ENCODE data around the gene PRG2.

Gene PRG2

DNA sequence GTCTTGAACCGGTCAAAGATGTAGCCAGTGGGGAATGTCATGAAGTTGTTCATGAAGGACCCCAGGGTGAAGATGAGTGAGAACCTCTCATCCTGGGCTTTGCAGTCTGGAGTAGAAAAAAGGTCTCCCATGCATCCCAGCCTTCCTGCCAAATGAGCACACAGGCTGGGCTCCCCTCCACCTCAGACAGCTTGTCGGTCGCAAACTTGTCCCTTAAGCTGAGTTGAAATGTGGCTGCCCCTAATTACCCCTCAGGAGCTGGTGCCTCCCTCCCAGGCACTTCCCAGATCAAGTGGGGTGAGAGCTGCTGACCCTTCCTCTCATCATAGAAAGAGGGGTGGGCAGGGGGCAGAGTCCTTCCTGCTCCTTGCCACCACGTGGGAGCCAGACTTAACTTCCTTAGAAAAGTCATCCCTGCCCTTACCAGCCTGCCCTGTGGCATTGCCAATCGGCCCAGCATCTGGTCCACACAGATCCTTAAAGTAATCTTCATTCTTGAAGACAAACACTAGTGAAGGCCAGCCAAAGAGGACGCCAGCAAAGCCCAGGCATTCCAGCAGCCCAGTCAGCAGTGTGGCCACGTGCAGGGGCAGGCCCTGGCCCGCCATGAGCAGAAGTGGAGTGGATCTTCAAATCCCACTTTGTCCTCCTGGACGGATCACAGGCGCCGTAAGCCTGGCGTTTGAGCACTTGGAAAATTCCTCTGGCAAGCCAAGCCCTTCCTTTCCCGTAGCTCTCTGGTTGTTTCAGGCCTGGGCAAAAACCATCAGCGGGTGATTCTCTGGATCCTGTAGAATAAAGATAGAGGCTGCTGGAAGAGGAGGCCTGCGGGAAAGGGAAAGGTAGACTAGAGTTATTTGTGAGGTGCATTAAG is 35.4 kb upstream of the PRG2 start:
- no peak for TF ChIP-seq ZNF274 (IDR thresholded peaks at IDR 0.05; ENCODE audit: low read depth, low read length)
- peak overlapping the region; percentile 80 for H3K4me3 ChIP-seq (ENCODE audit: low read length)

GRCh38 chr11:57424792-57425564 is 34.5 kb upstream of the PRG2 start:
- H3K4me3 ChIP-seq (ENCODE audit: low read length): peak overlapping the region; percentile 80; the same call in 1 of the 2 replicates
- TF ChIP-seq ZNF274 (IDR thresholded peaks at IDR 0.05; ENCODE audit: low read depth, low read length): no peak

- peak overlapping the region; percentile 80; the same call in 1 of the 2 replicates for H3K4me3 ChIP-seq (ENCODE audit: low read length)
- no peak for TF ChIP-seq ZNF274 (IDR thresholded peaks at IDR 0.05; ENCODE audit: low read depth, low read length)
Measured at GRCh38 chr11:57424137-57424791, 33.8 kb upstream of the PRG2 start.

GRCh38 chr11:57422669-57423068 is 32.2 kb upstream of the PRG2 start:
- H3K4me3 ChIP-seq (ENCODE audit: low read length): no peak overlapping the region
- TF ChIP-seq ZNF274 (IDR thresholded peaks at IDR 0.05; ENCODE audit: low read depth, low read length): no peak

DNA sequence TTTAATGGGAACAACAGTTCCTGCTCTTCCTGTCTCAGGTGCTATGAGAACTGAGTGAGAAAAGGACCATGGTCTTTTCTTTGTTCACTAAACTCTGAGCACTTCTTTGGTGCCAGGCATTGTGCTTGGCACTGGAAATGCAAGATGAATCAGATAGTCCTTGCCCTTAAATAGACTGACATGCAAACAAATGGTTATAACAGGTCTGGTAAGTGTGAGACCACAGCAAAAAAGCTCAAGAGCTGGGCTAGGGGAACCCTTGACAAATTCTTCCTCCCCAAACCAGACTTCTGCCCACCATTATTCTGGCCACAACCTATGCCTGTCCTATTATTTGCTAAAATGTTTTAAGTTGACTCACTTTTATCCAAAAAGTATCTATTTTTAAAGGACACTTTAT is 31.4 kb upstream of the PRG2 start:
- TF ChIP-seq ZNF274 (IDR thresholded peaks at IDR 0.05; ENCODE audit: low read depth, low read length): no peak
- no peak overlapping the region for H3K4me3 ChIP-seq (ENCODE audit: low read length)

GRCh38 chr11:57421066-57421465 is 30.6 kb upstream of the PRG2 start:
- H3K4me3 ChIP-seq (ENCODE audit: low read length): no peak overlapping the region
- TF ChIP-seq ZNF274 (IDR thresholded peaks at IDR 0.05; ENCODE audit: low read depth, low read length): no peak

DNA sequence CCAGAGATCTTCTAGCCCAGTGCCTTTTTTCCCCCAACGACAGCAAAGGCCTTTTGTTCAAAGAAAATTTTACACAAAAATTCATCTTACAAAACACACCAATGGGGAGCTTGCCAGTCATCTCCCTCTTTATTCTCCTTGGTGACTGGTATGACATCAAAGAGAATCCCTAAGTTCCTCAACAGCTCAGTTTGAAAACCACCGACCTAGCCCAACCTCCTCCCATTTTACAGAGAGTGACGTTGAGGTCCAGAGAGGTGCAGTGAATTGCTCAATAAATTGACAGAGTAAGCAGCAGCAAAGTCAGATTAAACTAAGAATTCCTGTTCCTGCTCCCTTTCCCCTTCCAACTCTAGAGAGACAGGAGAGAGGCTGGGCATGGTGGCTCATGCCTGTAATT is 28.7 kb upstream of the PRG2 start:
- no peak for TF ChIP-seq ZNF274 (IDR thresholded peaks at IDR 0.05; ENCODE audit: low read depth, low read length)
- H3K4me3 ChIP-seq (ENCODE audit: low read length): no peak overlapping the region

DNA sequence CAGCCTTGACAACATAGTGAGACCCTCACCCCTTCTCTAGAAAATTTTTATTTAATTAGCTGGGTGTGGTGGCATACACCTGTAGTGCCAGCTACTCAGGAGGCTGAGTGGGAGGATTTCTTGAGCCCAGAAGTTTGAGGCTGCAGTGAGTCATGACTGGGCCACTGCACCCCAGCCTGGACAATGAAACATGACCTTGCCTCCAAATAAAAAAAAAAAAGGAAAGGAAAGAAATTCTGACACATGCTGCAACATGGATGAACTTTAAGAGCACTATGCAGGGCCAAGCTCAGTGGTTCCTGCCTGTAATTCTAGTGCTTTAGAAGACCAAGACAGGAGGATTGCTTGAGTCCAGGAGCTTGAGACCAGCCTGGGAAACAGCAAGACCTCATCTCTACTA is 27.7 kb upstream of the PRG2 start:
- no peak overlapping the region for H3K4me3 ChIP-seq (ENCODE audit: low read length)
- TF ChIP-seq ZNF274 (IDR thresholded peaks at IDR 0.05; ENCODE audit: low read depth, low read length): no peak

DNA sequence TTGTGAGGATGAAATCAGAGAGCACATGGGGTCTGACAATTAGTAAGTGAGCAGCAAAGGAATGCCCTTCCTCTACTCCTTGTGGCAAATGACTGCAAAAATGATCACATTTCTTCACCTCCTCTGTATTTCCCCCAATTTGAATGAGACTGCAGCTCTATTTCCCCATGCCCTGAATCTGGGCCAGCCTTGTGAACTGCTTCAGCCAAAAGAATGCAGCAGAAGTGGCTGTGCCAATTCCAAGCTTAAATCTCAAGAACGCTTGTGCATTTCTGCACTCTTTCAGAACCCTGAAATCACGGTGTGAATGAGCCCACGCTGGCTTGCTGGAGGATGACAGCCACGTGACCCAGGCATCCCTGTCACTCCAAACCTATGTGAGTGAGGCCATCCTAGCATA is 26.6 kb upstream of the PRG2 start:
- no peak overlapping the region for H3K4me3 ChIP-seq (ENCODE audit: low read length)
- TF ChIP-seq ZNF274 (IDR thresholded peaks at IDR 0.05; ENCODE audit: low read depth, low read length): no peak

DNA sequence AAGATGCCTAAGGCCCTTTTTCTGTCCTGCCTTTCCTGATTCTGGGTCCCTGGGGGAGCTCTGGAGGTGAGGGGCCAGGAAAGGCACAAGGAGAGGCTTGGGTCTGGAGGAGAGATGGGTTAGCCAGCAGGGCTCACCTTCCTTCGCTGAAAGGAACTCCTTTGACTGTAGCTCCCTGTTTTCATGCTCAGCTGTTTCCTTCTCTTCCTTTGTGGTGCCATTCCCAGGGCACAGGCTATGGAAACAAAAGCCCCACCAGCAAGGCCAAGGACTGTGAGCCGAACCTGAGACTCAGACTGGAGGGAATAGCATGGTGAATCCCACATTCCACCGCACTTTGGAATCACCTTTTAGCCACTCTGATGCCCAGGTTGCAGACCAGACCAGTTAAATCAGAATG is 26.0 kb upstream of the PRG2 start:
- no peak overlapping the region for H3K4me3 ChIP-seq (ENCODE audit: low read length)
- no peak for TF ChIP-seq ZNF274 (IDR thresholded peaks at IDR 0.05; ENCODE audit: low read depth, low read length)

GRCh38 chr11:57414612-57415212 is 24.3 kb upstream of the PRG2 start:
- no peak overlapping the region for H3K4me3 ChIP-seq (ENCODE audit: low read length)
- TF ChIP-seq ZNF274 (IDR thresholded peaks at IDR 0.05; ENCODE audit: low read depth, low read length): no peak

DNA sequence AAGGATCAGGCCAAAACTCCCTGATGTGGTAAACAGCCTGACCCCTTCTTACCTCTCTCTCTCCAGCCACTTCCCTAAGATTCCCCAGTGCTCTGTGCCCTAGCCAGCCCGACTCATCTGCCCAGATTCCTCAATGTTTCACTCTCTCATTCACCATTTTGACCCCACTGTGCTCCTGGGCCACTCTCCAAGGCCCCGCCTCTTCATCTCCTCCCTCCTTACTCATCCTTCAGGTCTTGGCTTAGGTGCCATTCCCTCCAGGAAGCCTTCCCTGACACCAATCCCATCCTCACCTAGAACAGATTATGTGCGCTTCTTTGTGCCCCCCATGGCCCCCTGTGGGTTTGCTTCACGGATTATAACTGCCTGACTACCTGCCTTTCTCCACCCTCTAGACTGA is 23.2 kb upstream of the PRG2 start:
- TF ChIP-seq ZNF274 (IDR thresholded peaks at IDR 0.05; ENCODE audit: low read depth, low read length): no peak
- H3K4me3 ChIP-seq (ENCODE audit: low read length): no peak overlapping the region

DNA sequence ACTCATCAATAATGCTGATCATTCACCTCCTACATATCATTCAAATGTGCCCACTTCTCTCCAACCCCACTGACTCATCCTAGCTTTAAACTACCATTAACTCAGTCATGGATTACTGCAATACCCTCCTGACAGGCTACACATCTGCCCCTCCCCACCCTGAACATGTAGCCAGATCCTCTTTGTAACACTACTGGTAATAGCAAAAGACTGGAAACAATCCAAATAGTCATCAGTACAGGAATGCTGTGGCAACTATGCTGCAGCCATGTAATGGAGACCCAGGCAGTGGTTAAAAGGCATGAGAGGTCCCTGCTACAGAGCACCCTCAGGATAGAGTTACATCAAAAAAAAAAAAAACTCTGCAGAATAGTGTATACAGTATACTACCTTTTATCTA is 19.8 kb upstream of the PRG2 start:
- no peak overlapping the region for H3K4me3 ChIP-seq (ENCODE audit: low read length)
- TF ChIP-seq ZNF274 (IDR thresholded peaks at IDR 0.05; ENCODE audit: low read depth, low read length): no peak
